Skeletal muscle tissue (tissue), 4 donors: Measurements from ENCODE around the gene ID2. TPM values are rescaled to one million over a fixed set of nuclear protein-coding genes. Genes with fewer than 3 reads are reported as not detected.

Experiments
- H3K27ac ChIP-seq: one replicate; pipeline ENCODE4 v1.7.0; 2013; ENCODE audit warnings: mild to moderate bottlenecking, low read depth, low read length, inconsistent platforms
- H3K27me3 ChIP-seq, 3 donors: one replicate each; pipeline ENCODE4 v1.7.0; 2013; ENCODE audit warnings: low read length in 3 of 3; ENCODE audit not compliant: control insufficient read depth in 3 of 3, insufficient read depth in 3 of 3
- H3K36me3 ChIP-seq, 3 donors: one replicate each; pipeline ENCODE4 v1.7.0; 2013; ENCODE audit warnings: low read length in 3 of 3; ENCODE audit not compliant: control insufficient read depth in 3 of 3, insufficient read depth in 3 of 3
- H3K4me1 ChIP-seq, 3 donors: one replicate each; pipeline ENCODE4 v1.7.0; 2013; ENCODE audit warnings: low read length in 3 of 3, mild to moderate bottlenecking in 3 of 3; ENCODE audit not compliant: control insufficient read depth in 3 of 3, insufficient read depth in 3 of 3
- H3K4me3 ChIP-seq, 3 donors: one replicate each; pipeline ENCODE4 v1.7.0; 2013; ENCODE audit warnings: low read length in 3 of 3
- H3K9ac ChIP-seq, 3 donors: one replicate each; pipeline ENCODE4 v1.7.0; 2013; ENCODE audit warnings: low read length in 3 of 3, mild to moderate bottlenecking in 3 of 3, moderate library complexity in 2 of 3, low read depth in 1 of 3
- H3K9me3 ChIP-seq, 3 donors: one replicate each; pipeline ENCODE4 v1.7.0; 2013; ENCODE audit warnings: low read length in 3 of 3; ENCODE audit not compliant: control insufficient read depth in 3 of 3
- total RNA-seq: library from RNA; depleted of rRNA; stranded (reverse); fragments of >200 nt; gene quantifications from one replicate; pipeline ENCODE4 v1.2.3, GENCODE V29; 2014
- donor health status: Osteomylitis.

Gene ID2
- total RNA-seq, 1 donor from 2014 or later, result 35.0 TPM

DNA sequence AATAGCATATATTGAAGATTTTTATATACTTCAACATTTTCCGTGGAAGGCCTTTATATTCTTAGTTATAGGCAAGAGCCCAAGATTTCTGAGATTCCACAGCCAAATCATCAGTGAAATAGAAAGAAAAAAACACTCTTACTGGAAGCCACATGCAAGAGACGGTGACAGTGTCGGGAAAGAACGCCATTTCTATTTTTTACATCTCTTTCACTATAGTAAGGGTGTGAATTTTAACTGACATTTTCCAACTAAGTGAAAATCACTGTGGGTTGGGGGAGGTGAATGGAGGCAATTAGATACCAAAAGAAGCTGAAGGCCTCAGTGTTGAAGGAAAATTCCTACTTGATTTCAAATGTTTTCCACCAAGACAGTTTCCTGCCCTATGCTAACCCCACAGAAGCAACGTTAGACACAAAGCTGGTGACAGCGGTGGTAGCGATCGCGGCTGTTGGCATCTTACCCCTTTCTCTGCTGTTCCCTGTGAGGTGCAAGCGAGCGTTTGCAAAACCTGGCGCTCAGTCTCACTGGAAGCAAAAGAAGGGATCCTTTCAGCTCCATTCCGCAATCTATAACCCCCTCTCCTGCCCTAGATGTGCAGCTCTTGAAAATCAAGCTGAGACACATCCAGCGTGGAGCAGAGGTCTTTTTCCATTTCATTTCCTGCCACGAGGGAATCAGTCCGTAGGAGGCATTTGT lies 20.0 kb downstream of the ID2 start:
- H3K4me1 ChIP-seq, result no peaks in the 10 kb centered on the region
- H3K9me3 ChIP-seq, result no peaks in the 10 kb centered on the region
- H3K4me3 ChIP-seq, result no peak overlapping the region
- no peak overlapping the region for H3K9ac ChIP-seq
- no peaks in the 10 kb centered on the region for H3K27me3 ChIP-seq
- H3K27ac ChIP-seq, result no peak overlapping the region
- no peaks in the 10 kb centered on the region for H3K36me3 ChIP-seq

DNA sequence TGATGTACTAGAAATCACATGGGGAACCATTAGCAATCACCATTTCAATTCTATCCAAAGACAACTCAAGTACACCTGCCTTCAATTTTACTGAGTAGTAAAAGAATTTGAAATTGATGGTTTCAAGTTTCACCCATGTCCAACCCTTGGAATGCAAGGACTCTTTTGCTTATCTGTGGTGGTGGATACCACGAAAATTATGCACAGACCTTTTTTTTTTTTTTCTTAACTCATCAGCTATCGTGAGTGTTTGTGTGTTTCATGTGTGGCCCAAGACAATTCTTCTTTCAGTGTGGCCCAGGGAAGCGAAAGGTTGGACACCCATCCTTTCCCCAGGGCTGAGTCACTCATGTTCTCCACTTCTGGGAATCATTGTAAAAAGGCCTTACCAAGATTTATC lies 23.1 kb downstream of the ID2 start:
- H3K4me3 ChIP-seq, result no peak overlapping the region
- no peaks in the 10 kb centered on the region for H3K9me3 ChIP-seq
- H3K4me1 ChIP-seq, result no peaks in the 10 kb centered on the region
- H3K27me3 ChIP-seq, result no peaks in the 10 kb centered on the region
- no peaks in the 10 kb centered on the region for H3K36me3 ChIP-seq
- no peak overlapping the region for H3K27ac ChIP-seq
- no peak overlapping the region for H3K9ac ChIP-seq

- H3K27me3 ChIP-seq, result no peaks in the 10 kb centered on the region
- H3K9ac ChIP-seq, result no peak overlapping the region
- no peaks in the 10 kb centered on the region for H3K9me3 ChIP-seq
- H3K4me1 ChIP-seq, result no peaks in the 10 kb centered on the region
- H3K4me3 ChIP-seq, result no peak overlapping the region
- no peak overlapping the region for H3K27ac ChIP-seq
- H3K36me3 ChIP-seq, result no peaks in the 10 kb centered on the region
These were observed 27.8 kb downstream of the ID2 start for GRCh38 chr2:8709611-8710010.

DNA sequence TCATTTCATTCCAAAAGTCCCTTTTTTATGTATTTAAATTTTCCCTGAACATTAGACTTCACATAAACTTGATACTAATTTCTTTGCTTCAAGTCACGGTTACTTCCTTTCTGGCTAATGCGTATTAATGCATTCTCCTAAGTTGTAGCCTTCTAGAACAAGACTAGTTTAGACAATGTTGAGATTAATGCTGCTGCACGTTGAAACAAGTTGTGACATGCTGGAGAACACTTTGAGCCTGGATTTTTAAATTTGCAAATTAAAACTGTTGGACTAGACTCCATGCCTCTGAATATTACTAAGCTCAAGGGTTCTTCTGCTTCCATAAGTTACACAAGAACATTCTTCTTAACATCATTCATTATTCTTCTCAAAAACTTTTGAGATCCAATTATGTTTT lies 29.1 kb downstream of the ID2 start:
- Histone ChIP-seq H3K4me3 (no peak overlapping the region), H3K9me3 (no peaks in the 10 kb centered on the region), H3K9ac (no peak overlapping the region), H3K27ac (no peak overlapping the region), H3K36me3 (no peaks in the 10 kb centered on the region), H3K4me1 (no peaks in the 10 kb centered on the region), H3K27me3 (no peaks in the 10 kb centered on the region)

- Histone ChIP-seq H3K4me3 (no peak overlapping the region), H3K9me3 (no peaks in the 10 kb centered on the region)
These were observed 32.4 kb downstream of the ID2 start for GRCh38 chr2:8714283-8714682.

DNA sequence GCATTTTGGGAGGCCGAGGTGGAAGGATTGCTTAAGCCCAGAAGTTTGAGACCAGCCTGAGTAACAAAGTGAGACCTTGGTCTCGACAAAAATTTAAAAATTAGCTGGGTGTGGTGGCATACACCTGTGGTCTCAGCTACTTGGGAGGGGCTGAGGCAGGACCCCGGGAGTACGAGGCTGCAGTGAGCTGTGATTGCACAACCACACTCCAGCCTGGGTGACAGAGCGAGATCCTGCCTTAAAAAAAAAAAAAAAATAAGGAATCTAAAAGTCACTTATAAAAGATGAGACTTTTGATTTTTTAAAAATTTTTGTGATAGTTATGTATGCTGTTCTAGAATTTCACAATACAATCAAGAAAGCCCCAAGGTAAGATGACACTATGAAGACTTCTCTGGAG lies 33.1 kb downstream of the ID2 start:
- Histone ChIP-seq H3K4me1 (no peaks in the 10 kb centered on the region), H3K9me3 (no peaks in the 10 kb centered on the region), H3K27me3 (no peaks in the 10 kb centered on the region), H3K27ac (no peak overlapping the region), H3K9ac (no peak overlapping the region), H3K36me3 (no peaks in the 10 kb centered on the region), H3K4me3 (no peak overlapping the region)

More at GRCh38 chr2:8714283-8714682, 32.4 kb downstream of the ID2 start:
- Histone ChIP-seq H3K9ac (no peak overlapping the region), H3K27me3 (no peaks in the 10 kb centered on the region), H3K27ac (no peak overlapping the region), H3K36me3 (no peaks in the 10 kb centered on the region), H3K4me1 (no peaks in the 10 kb centered on the region)

DNA sequence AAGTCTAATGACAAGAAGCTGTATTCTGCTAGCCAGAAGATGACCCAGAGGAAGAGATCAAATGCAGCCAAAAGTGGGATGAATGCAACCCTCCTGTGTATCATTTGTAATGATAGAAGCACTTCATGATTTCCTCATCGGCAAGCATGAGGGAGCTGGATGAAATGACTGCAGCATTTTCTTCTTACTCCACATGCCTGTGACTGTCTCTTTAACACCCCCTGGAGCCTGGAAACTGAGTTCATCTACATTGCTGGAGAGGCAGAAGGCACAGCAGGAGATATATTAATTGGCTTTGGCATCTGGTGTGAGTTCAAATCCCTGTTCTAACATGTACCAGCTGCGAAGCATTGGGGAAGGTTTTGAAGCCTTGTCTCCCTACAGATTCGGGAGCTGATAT lies 37.7 kb downstream of the ID2 start:
- no peak overlapping the region for H3K9ac ChIP-seq
- no peaks in the 10 kb centered on the region for H3K4me1 ChIP-seq
- H3K27me3 ChIP-seq, result no peaks in the 10 kb centered on the region
- H3K9me3 ChIP-seq, result no peaks in the 10 kb centered on the region
- H3K36me3 ChIP-seq, result peaks cover 0 to 9% (median 3%) of the 10 kb centered on the region in 3 donors
- no peak overlapping the region for H3K27ac ChIP-seq
- H3K4me3 ChIP-seq, result no peak overlapping the region

DNA sequence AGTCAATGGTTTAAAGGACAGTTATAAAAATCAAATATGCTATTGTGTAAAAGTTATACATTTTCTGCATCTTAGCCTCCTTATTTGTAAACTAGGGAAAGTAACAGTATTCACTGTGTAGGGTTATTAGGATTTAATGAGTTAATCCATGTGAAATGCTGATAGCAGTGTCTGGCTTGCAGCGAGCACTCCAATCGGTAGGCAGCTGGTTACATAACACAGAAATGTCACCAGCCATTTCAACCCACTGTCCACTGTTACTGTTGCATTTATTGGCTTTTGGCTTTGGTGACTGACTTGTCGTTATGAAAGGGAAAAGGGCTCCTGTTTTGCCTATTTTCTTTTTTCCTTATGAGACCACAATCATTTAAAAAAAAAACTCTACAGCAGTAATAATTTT lies 38.9 kb downstream of the ID2 start:
- Histone ChIP-seq H3K9me3 (no peaks in the 10 kb centered on the region), H3K4me3 (no peak overlapping the region), H3K27ac (no peak overlapping the region), H3K36me3 (peaks cover 3 to 11% (median 4%) of the 10 kb centered on the region in 3 donors), H3K9ac (no peak overlapping the region), H3K4me1 (no peaks in the 10 kb centered on the region), H3K27me3 (no peaks in the 10 kb centered on the region)

- H3K4me1 ChIP-seq, result no peaks in the 10 kb centered on the region
- no peak overlapping the region for H3K4me3 ChIP-seq
- H3K27ac ChIP-seq, result no peak overlapping the region
- no peak overlapping the region for H3K9ac ChIP-seq
- no peaks in the 10 kb centered on the region for H3K27me3 ChIP-seq
- no peaks in the 10 kb centered on the region for H3K9me3 ChIP-seq
- H3K36me3 ChIP-seq, result peaks cover 4 to 18% (median 8%) of the 10 kb centered on the region in 3 donors
These were observed 39.6 kb downstream of the ID2 start for GRCh38 chr2:8721410-8721809.

- no peaks in the 10 kb centered on the region for H3K9me3 ChIP-seq
- H3K9ac ChIP-seq, result no peak overlapping the region
- H3K4me1 ChIP-seq, result no peaks in the 10 kb centered on the region
- peaks cover 9 to 26% (median 13%) of the 10 kb centered on the region in 3 donors for H3K36me3 ChIP-seq
- H3K27me3 ChIP-seq, result no peaks in the 10 kb centered on the region
- no peak overlapping the region for H3K27ac ChIP-seq
- H3K4me3 ChIP-seq, result no peak overlapping the region
These were observed 41.1 kb downstream of the ID2 start for GRCh38 chr2:8722986-8723385.
